MM.1S (cell line): Measurements from ENCODE around the gene UNC13A.

Source experiments
- DNase-seq: peaks from one replicate; pipeline ENCODE4 v3.0.0-alpha.2; 2015
- H2AFZ ChIP-seq: fragments of 300-600 bp; sonication (generic); 2 replicates; pipeline ENCODE4 v1.6.0; 2016; ENCODE audit warnings: antibody characterized with exemption, low read length
- H3F3A ChIP-seq: fragments of 300-600 bp; sonication (generic); 2 replicates; pipeline ENCODE4 v1.6.1; 2016; ENCODE audit warnings: mild to moderate bottlenecking, antibody characterized with exemption, low read length, moderate library complexity, mixed read lengths; ENCODE audit not compliant: insufficient read depth
- H3K27ac ChIP-seq: fragments of 300-600 bp; sonication (generic); 2 replicates; pipeline ENCODE4 v1.5.1; 2016; ENCODE audit warnings: mild to moderate bottlenecking, low read length
- H3K27me3 ChIP-seq: fragments of 300-600 bp; sonication (generic); replicated peaks from 2 replicates; pipeline ENCODE4 v1.6.0; 2016; ENCODE audit warnings: low read length; ENCODE audit not compliant: insufficient read depth
- H3K36me3 ChIP-seq: fragments of 300-600 bp; sonication (generic); replicated peaks from 2 replicates; pipeline ENCODE4 v1.6.1; 2016; ENCODE audit warnings: mild to moderate bottlenecking, low read length, mixed read lengths; ENCODE audit not compliant: insufficient read depth
- H3K4me1 ChIP-seq: fragments of 300-600 bp; sonication (generic); 2 replicates; pipeline ENCODE4 v1.6.1; 2016; ENCODE audit warnings: low read length, mixed read lengths
- H3K4me2 ChIP-seq: fragments of 300-600 bp; sonication (generic); 2 replicates; pipeline ENCODE4 v1.6.0; 2016; ENCODE audit warnings: low read depth, low read length
- H3K4me3 ChIP-seq: fragments of 300-600 bp; sonication (generic); 2 replicates; pipeline ENCODE4 v1.5.1; 2016; ENCODE audit warnings: low read length, mixed read lengths
- H3K79me2 ChIP-seq: fragments of 300-600 bp; sonication (generic); 2 replicates; pipeline ENCODE4 v1.6.1; 2016; ENCODE audit warnings: mixed run types, low read length, mixed read lengths
- H3K9ac ChIP-seq: fragments of 300-600 bp; sonication (generic); 2 replicates; pipeline ENCODE4 v1.6.1; 2016; ENCODE audit warnings: low read length, mixed read lengths
- H3K9me2 ChIP-seq: fragments of 300-600 bp; sonication (generic); replicated peaks from 2 replicates; pipeline ENCODE4 v1.6.1; 2016; ENCODE audit warnings: mild to moderate bottlenecking, low read length, mixed read lengths; ENCODE audit not compliant: insufficient read depth
- H3K9me3 ChIP-seq: fragments of 300-600 bp; sonication (generic); replicated peaks from 2 replicates; pipeline ENCODE4 v1.6.1; 2016; ENCODE audit warnings: mild to moderate bottlenecking, low read length, mixed read lengths; ENCODE audit not compliant: insufficient read depth
- H4K20me1 ChIP-seq: fragments of 300-600 bp; sonication (generic); 2 replicates; pipeline ENCODE4 v1.6.1; 2016; ENCODE audit warnings: mild to moderate bottlenecking, low read length, moderate library complexity, mixed read lengths; ENCODE audit not compliant: insufficient read depth
- CTCF ChIP-seq: fragments of 300-600 bp; sonication (generic); IDR thresholded peaks from 2 replicates; pipeline ENCODE4 v1.5.1; 2016; ENCODE audit warnings: antibody characterized with exemption, low read length, mixed read lengths
- EZH2 ChIP-seq: fragments of 300-600 bp; sonication (generic); optimal IDR thresholded peaks from 2 replicates; pipeline ENCODE3; 2017; ENCODE audit warnings: low read depth, mild to moderate bottlenecking, antibody characterized with exemption, low read length, mixed read lengths
- EZH2phosphoT487 ChIP-seq: fragments of 300-600 bp; sonication (generic); IDR thresholded peaks from 2 replicates; pipeline ENCODE4 v1.6.1; 2018; ENCODE audit warnings: antibody characterized with exemption, low read length

UNC13A gene

GRCh38 chr19:17724655-17725054 lies 36.5 kb upstream of the UNC13A start:
- Histone ChIP-seq H3K9ac (no peak overlapping the region), H3K27me3 (no peaks in the 10 kb centered on the region), H4K20me1 (no peaks in the 10 kb centered on the region), H3K4me2 (no peak overlapping the region), H3K79me2 (peaks cover 13% of the 10 kb centered on the region), H3K27ac (no peak overlapping the region), H2AFZ (no peak overlapping the region), H3K4me3 (no peak overlapping the region), H3K36me3 (no peaks in the 10 kb centered on the region), H3K9me3 (no peaks in the 10 kb centered on the region), H3K9me2 (no peaks in the 10 kb centered on the region), H3F3A (no peaks in the 10 kb centered on the region), H3K4me1 (peaks cover 7% of the 10 kb centered on the region; the same call in 1 of the 2 replicates)
- no peak for TF ChIP-seq CTCF
- TF ChIP-seq EZH2, result no peak
- no peak for TF ChIP-seq EZH2phosphoT487
- DNase-seq, result no peak

- no peak overlapping the region for H3K4me3 ChIP-seq
- no peak for DNase-seq
- H3K9ac ChIP-seq, result no peak overlapping the region
- H3K9me3 ChIP-seq, result no peaks in the 10 kb centered on the region
- H3K27me3 ChIP-seq, result no peaks in the 10 kb centered on the region
- no peaks in the 10 kb centered on the region for H3K36me3 ChIP-seq
- TF ChIP-seq EZH2 (no peak), EZH2phosphoT487 (no peak), CTCF (no peak)
- no peaks in the 10 kb centered on the region for H3K9me2 ChIP-seq
- no peak overlapping the region for H3K4me2 ChIP-seq
- peaks cover 14% of the 10 kb centered on the region for H3K79me2 ChIP-seq
- no peak overlapping the region for H2AFZ ChIP-seq
- peaks cover 13% of the 10 kb centered on the region for H3K4me1 ChIP-seq
- no peaks in the 10 kb centered on the region for H3F3A ChIP-seq
- no peaks in the 10 kb centered on the region for H4K20me1 ChIP-seq
- H3K27ac ChIP-seq, result no peak overlapping the region
Observed at GRCh38 chr19:17722655-17723240, 34.6 kb upstream of the UNC13A start.

- no peak overlapping the region for H3K27ac ChIP-seq
- H2AFZ ChIP-seq, result no peak overlapping the region
- no peaks in the 10 kb centered on the region for H3K36me3 ChIP-seq
- H3F3A ChIP-seq, result no peaks in the 10 kb centered on the region
- no peak overlapping the region for H3K9ac ChIP-seq
- no peak for DNase-seq
- no peaks in the 10 kb centered on the region for H3K9me3 ChIP-seq
- peaks cover 13% of the 10 kb centered on the region for H3K4me1 ChIP-seq
- no peak overlapping the region for H3K4me2 ChIP-seq
- H4K20me1 ChIP-seq, result no peaks in the 10 kb centered on the region
- no peak overlapping the region for H3K4me3 ChIP-seq
- no peaks in the 10 kb centered on the region for H3K9me2 ChIP-seq
- H3K27me3 ChIP-seq, result no peaks in the 10 kb centered on the region
- TF ChIP-seq EZH2phosphoT487 (no peak), CTCF (no peak), EZH2 (no peak)
- peaks cover 14% of the 10 kb centered on the region for H3K79me2 ChIP-seq
Observed at GRCh38 chr19:17721821-17722220, 33.7 kb upstream of the UNC13A start.
